GM23248 (cell line): ENCODE data around the gene GABBR1. TPM values are rescaled to one million over a fixed set of nuclear protein-coding genes. Genes with fewer than 3 reads are reported as not detected.

Experiments
- DNase-seq: peaks from one replicate; pipeline ENCODE4 v3.0.0-alpha.2; 2015
- H2AFZ ChIP-seq: fragments of 200-600 bp; sonication (generic); 2 replicates; pipeline ENCODE4 v1.6.1; 2016; ENCODE audit warnings: antibody characterized with exemption
- H3F3A ChIP-seq: fragments of 200-600 bp; sonication (generic); 2 replicates; pipeline ENCODE4 v1.6.1; 2016; ENCODE audit warnings: mild to moderate bottlenecking, antibody characterized with exemption, mixed run types; ENCODE audit not compliant: insufficient read depth
- H3K27ac ChIP-seq: fragments of 200-600 bp; sonication (generic); 2 replicates; pipeline ENCODE4 v1.5.1; 2016; ENCODE audit warnings: mild to moderate bottlenecking
- H3K27me3 ChIP-seq: fragments of 200-600 bp; sonication (generic); replicated peaks from 2 replicates; pipeline ENCODE4 v1.6.1; 2016; ENCODE audit warnings: mild to moderate bottlenecking; ENCODE audit not compliant: insufficient read depth
- H3K36me3 ChIP-seq: fragments of 200-600 bp; sonication (generic); 2 replicates; pipeline ENCODE4 v1.6.1; 2016; ENCODE audit warnings: low read depth, mild to moderate bottlenecking
- H3K4me1 ChIP-seq: fragments of 200-600 bp; sonication (generic); 2 replicates; pipeline ENCODE4 v1.6.1; 2016; ENCODE audit warnings: mild to moderate bottlenecking; ENCODE audit not compliant: insufficient read depth
- H3K4me2 ChIP-seq: fragments of 200-600 bp; sonication (generic); one replicate; pipeline ENCODE4 v1.6.1; 2016; ENCODE audit warnings: mild to moderate bottlenecking; ENCODE audit not compliant: unreplicated experiment
- H3K4me3 ChIP-seq: fragments of 200-600 bp; sonication (generic); 2 replicates; pipeline ENCODE4 v1.5.1; 2016; ENCODE audit warnings: mild to moderate bottlenecking
- H3K79me2 ChIP-seq: fragments of 200-600 bp; sonication (generic); 2 replicates; pipeline ENCODE4 v1.6.1; 2016; ENCODE audit warnings: mild to moderate bottlenecking; ENCODE audit not compliant: insufficient read depth
- H3K9ac ChIP-seq: fragments of 200-600 bp; sonication (generic); 2 replicates; pipeline ENCODE4 v1.6.1; 2016; ENCODE audit warnings: mild to moderate bottlenecking
- H3K9me2 ChIP-seq: fragments of 200-600 bp; sonication (generic); 2 replicates; pipeline ENCODE4 v1.6.1; 2016; ENCODE audit warnings: mixed run types, mild to moderate bottlenecking, moderate library complexity; ENCODE audit not compliant: insufficient read depth
- H3K9me3 ChIP-seq: fragments of 200-600 bp; sonication (generic); one replicate; pipeline ENCODE4 v1.6.1; 2017; ENCODE audit warnings: low read depth
- H4K20me1 ChIP-seq: fragments of 200-600 bp; sonication (generic); 2 replicates; pipeline ENCODE4 v1.6.0; 2016; ENCODE audit not compliant: insufficient read depth
- EZH2 ChIP-seq: fragments of 200-600 bp; sonication (generic); IDR thresholded peaks from 2 replicates; pipeline ENCODE4 v1.6.1; 2018; ENCODE audit warnings: antibody characterized with exemption, mild to moderate bottlenecking; ENCODE audit not compliant: insufficient read depth, poor library complexity, severe bottlenecking
- EZH2phosphoT487 ChIP-seq: fragments of 200-600 bp; sonication (generic); IDR thresholded peaks from 2 replicates; pipeline ENCODE4 v1.6.1; 2018; ENCODE audit warnings: antibody characterized with exemption, moderate library complexity, mild to moderate bottlenecking, low read depth; ENCODE audit not compliant: insufficient read depth
- WGBS, 2 experiments: methylation state at CpG; one replicate each; pipeline ENCODE4 v1.1.6; 2015 to 2017; ENCODE audit warnings: low lambda C conversion rate in 2 of 2, low coverage in 1 of 2; ENCODE audit errors: missing lambda C conversion rate in 2 of 2; 5-methylcytosine and 5-hydroxymethylcytosine counted together
- in situ Hi-C: fragments of 300-500 bp; cut with MboI; formaldehyde crosslinking; loops from 2 replicates; pipeline ENCODE4 v1.15.0; 2020
- polyA plus RNA-seq: library from polyadenylated mRNA; unstranded; fragments of >200 nt; fragmentation: Nextera tagmentation; extraction: Ambion mirVana; gene quantifications from 2 replicates; pipeline ENCODE4 v1.2.1, GENCODE V29; 2016
- total RNA-seq: library from RNA; depleted of rRNA; stranded (reverse); fragments of >200 nt; shearing (Covaris generic); gene quantifications from 2 replicates; pipeline ENCODE4 v1.2.3, GENCODE V29; 2014

The GABBR1 gene
- total and polyA plus RNA-seq, 2 experiments from 2014 or later: 5.3 to 6.1 TPM

GRCh38 chr6:29528988-29529560 lies 103.9 kb downstream of the GABBR1 start:
- no peak overlapping the region for H3K4me2 ChIP-seq
- H4K20me1 ChIP-seq: no peaks in the 10 kb centered on the region
- no peaks in the 10 kb centered on the region for H3F3A ChIP-seq
- H3K27ac ChIP-seq: no peak overlapping the region
- WGBS, 2 experiments: 42 to 50% methylated on average over 2 of the region's 2 CpGs
- TF ChIP-seq EZH2phosphoT487 (no peak), EZH2 (no peak)
- no peak overlapping the region for H2AFZ ChIP-seq
- H3K4me1 ChIP-seq: no peaks in the 10 kb centered on the region
- H3K9me2 ChIP-seq: no peaks in the 10 kb centered on the region
- H3K27me3 ChIP-seq: no peaks in the 10 kb centered on the region
- no peaks in the 10 kb centered on the region for H3K9me3 ChIP-seq
- H3K79me2 ChIP-seq: no peaks in the 10 kb centered on the region
- no peak overlapping the region for H3K4me3 ChIP-seq
- in situ Hi-C loops: no loop called here
- no peak for DNase-seq
- H3K9ac ChIP-seq: no peak overlapping the region
- H3K36me3 ChIP-seq: no peaks in the 10 kb centered on the region

- Histone ChIP-seq H3K79me2 (no peaks in the 10 kb centered on the region), H3K9me3 (no peaks in the 10 kb centered on the region), H3K9me2 (no peaks in the 10 kb centered on the region), H3K27me3 (no peaks in the 10 kb centered on the region), H3K27ac (no peak overlapping the region), H2AFZ (no peak overlapping the region), H3K9ac (no peak overlapping the region), H3K4me1 (no peaks in the 10 kb centered on the region), H3K4me3 (no peak overlapping the region), H3K36me3 (no peaks in the 10 kb centered on the region), H4K20me1 (no peaks in the 10 kb centered on the region), H3K4me2 (no peak overlapping the region), H3F3A (no peaks in the 10 kb centered on the region)
- in situ Hi-C loops: no loop called here
- TF ChIP-seq EZH2: no peak
- TF ChIP-seq EZH2phosphoT487: no peak
- WGBS, 2 experiments: 41 to 47% methylated on average over 5 of the region's 5 CpGs
- DNase-seq: no peak
Measured at GRCh38 chr6:29528300-29528931, 104.6 kb downstream of the GABBR1 start.

GRCh38 chr6:29527564-29527963 lies 105.4 kb downstream of the GABBR1 start:
- Histone ChIP-seq H3K4me2 (no peak overlapping the region), H3K4me1 (no peaks in the 10 kb centered on the region), H3K27me3 (no peaks in the 10 kb centered on the region), H3K79me2 (no peaks in the 10 kb centered on the region), H3K4me3 (no peak overlapping the region), H3F3A (no peaks in the 10 kb centered on the region), H3K36me3 (no peaks in the 10 kb centered on the region), H3K9me3 (no peaks in the 10 kb centered on the region), H3K9ac (no peak overlapping the region), H3K9me2 (no peaks in the 10 kb centered on the region), H4K20me1 (no peaks in the 10 kb centered on the region), H3K27ac (no peak overlapping the region), H2AFZ (no peak overlapping the region)
- no peak for TF ChIP-seq EZH2phosphoT487
- no peak for TF ChIP-seq EZH2
- no peak for DNase-seq
- in situ Hi-C loops: no loop called here
- whole genome bisulfite sequencing, 2 experiments: 0 to 5% methylated on average over 2 of the region's 2 CpGs

- Histone ChIP-seq H3F3A (no peaks in the 10 kb centered on the region), H3K4me3 (no peak overlapping the region), H2AFZ (no peak overlapping the region), H3K4me1 (no peaks in the 10 kb centered on the region), H3K27me3 (no peaks in the 10 kb centered on the region), H3K4me2 (no peak overlapping the region), H3K36me3 (no peaks in the 10 kb centered on the region), H4K20me1 (no peaks in the 10 kb centered on the region), H3K9ac (no peak overlapping the region), H3K9me2 (no peaks in the 10 kb centered on the region), H3K9me3 (no peaks in the 10 kb centered on the region), H3K79me2 (no peaks in the 10 kb centered on the region), H3K27ac (no peak overlapping the region)
- WGBS, 2 experiments: 54 to 61% methylated on average over 1 of the region's 1 CpG
- no peak for TF ChIP-seq EZH2
- no peak for TF ChIP-seq EZH2phosphoT487
- in situ Hi-C loops: no loop called here
- DNase-seq: no peak
Measured at GRCh38 chr6:29527126-29527525, 105.9 kb downstream of the GABBR1 start.
